ENCODE results near the gene SASH1.
"Not testable (repeated sequence)": the region's sequence is repeated elsewhere in the genome, so short reads cannot be mapped to it uniquely, and the experiment has no call there.

The SASH1 gene

GRCh38 chr6:148370176-148370575, 27.5 kb downstream of the SASH1 start:
- DNase-seq, result no peak

DNA sequence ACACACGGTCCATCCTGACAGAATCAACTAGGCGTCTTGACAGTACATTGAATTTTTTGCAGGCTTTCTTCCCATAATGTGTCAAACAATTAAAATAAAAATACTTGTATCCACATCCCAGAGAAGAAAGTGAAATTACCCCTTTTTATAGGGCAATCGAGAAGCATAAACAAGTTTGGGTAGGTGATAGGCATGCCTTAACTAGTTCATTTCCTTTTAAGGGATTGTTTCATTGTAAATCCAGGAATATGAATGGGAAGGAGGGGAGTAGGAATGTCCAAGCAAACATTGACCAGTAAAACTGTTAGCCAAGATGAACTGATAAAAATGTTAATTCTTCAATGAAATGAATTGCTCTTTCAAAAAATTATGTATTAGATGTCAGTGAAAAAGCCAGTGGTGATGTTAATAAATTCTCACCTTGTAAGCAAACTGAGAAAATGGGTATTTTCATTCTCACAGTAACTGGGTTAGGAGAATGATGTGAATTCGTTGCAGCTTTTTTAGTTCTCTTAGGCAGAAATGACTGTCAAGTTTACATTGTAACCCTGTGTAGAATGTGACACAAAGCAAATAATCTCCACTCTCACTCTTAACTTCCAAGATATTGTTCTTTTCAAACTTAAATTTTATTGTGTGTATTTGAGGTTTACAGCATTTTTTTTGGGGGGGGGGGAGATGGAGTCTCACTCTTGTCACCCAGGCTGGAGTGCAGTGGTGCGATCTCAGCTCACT, 31.6 kb downstream of the SASH1 start:
- DNase-seq, result no peak

DNA sequence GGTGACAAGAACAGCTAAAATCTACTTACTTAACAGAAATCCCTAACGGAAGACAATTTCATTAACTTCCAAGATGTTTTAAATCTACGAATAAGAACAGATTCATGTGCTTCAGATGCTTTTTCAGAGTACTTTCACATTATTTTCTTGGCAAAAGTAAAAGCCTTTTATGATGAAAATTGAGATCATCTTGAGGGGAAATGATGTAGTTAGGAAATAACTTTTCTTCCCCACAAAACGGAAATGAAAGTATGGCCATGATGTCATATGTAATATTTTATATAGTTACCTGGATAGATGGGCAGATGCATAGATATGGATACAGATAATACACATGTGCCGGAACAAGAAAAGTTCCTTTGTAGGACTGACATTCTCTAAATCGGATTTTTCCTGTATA, 32.8 kb downstream of the SASH1 start:
- DNase-seq, result no peak

DNA sequence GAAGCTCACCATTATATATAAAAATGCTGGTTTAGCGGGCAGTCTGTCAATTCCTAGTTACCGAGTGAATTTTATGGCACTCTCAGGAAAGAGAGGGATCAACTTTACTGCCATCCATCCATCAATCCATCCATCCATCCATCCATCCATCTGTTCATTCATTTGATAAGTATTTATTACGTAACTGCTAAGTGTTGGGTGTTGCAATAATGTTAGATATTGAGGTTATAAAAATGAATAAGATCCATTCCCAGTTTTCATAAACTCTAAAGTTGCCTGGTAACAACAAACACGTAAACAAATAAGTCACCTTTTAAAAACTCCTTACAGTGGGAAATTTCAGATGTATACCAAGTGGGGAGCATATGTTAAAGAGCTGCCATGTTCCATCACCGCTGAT, 36.8 kb downstream of the SASH1 start:
- DNase-seq, result no peak

- no peak for DNase-seq
Measured at GRCh38 chr6:148379966-148380713, 37.5 kb downstream of the SASH1 start.

- not testable (repeated sequence) for DNase-seq
Measured at GRCh38 chr6:148382051-148382450, 39.4 kb downstream of the SASH1 start.

DNA sequence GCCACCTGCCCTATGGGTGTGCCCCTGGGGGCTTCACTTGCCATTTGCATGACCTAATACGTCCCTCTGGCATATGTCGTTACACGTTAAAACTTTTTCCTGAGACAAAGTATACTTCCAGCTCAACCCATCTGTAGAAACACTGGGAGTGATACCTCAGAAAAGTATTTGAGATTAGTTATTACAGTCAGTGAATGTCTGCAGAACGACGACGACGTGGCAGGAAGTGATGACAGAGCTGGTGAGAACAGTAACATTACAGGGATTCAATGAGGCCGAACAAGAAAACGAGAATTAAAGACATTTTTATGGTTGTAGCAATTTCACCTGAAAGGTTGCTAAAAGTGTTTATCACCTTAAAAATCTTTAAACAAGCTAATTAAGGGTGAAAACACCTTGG, 40.2 kb downstream of the SASH1 start:
- DNase-seq, result no peak

DNA sequence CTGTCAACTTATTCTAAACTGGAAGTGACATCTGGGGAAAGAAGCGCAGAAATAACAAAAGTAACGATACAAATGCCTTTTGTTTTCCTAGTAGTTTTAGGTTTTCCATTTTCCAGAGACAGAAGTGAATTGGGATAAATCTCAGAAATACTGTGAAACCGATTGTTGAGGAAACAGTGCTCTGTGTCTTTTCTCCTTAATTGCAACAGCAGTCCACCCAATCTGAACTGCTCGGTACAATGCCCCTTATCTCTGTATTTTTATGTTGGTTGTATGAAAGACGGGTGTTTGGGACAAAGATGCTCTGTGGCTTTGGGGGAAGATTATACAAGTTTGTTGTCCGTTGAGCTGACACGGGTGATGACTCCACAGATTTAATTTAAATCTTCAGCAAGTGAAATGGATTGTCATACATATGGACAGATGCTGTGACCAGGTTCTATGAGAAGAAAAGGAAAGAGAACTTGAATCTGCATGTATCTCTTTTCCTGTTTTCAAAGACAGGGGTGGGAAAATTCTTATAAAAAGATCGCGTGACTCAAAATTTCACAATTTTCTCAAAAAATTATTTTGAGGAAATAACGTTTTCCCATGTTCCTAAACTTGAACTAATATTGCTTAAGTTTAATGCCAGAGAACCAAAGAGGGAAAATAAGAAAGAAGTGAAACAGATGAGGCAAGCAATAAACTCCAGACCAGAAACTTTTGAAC, 41.2 kb downstream of the SASH1 start:
- no peak for DNase-seq

DNA sequence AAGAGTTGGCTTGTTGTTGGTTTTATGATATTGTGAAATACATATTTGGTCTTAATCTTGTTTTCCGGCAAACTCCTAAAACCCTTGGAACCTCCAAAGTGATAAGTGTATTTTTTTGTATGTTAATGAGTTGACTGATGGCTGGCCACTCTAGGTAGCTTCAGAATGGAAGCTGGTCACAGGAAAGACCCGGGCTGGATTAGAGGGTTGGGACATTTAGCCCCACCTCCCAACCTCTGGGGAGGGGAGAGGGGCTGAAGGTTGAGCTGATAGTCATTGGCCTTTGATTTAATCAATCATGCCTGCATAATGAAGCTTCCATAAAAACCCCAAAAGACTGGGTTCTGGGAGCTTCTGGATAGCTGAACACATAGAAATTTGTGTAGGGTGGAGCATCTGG, 42.7 kb downstream of the SASH1 start:
- DNase-seq, result no peak

GRCh38 chr6:148388521-148388920, 45.9 kb downstream of the SASH1 start:
- DNase-seq, result no peak

- no peak for DNase-seq
Measured at GRCh38 chr6:148389086-148389485, 46.4 kb downstream of the SASH1 start.

- no peak for DNase-seq
Measured at GRCh38 chr6:148389917-148390316, 47.3 kb downstream of the SASH1 start.

GRCh38 chr6:148392127-148392526, 49.5 kb downstream of the SASH1 start:
- not testable (repeated sequence) for DNase-seq

GRCh38 chr6:148392671-148393070, 50.0 kb downstream of the SASH1 start:
- DNase-seq, result no peak

DNA sequence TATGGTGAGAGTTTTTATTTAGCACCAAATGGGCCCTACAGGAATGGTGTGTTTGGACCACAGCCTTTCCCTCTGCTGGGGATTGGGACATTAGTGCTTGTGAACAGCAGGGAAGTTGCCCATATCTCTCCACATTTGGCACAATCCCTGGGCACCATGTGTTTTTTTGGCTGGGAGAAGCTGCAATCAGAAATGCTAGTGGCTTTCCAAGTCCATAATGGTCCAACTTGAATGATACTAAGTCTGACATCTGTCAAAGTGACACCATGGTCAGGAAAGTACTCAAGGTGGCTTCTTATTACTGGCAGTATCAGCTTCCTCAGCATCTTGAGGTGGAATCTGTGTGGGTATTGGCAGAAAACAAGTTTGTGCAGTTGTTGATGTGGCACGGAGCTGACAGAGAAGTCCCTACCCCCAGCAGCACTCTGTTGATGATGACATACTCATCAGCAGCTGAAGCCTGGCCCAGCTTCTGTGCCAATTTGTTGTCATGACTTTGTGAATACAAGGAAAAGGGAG, 53.0 kb downstream of the SASH1 start:
- no peak for DNase-seq

DNA sequence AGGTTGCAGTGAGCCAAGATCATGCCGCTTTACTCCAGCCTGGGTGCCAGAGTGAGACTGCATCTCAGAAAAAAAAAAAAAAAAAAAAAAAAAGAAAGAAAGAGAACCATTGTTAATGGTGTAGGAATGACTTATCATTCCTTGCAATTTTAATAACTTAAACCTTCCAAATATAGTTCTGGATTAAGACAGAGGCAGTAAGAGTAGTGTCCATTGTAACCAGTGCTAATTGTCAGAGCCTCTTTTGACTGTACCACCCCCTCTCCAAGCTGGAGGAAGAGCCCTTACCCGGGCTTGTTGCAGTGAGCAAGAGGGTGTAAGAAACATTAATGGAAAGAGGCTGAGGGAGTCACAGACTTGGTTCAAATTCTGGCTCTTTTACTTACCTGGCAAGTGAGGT, 53.8 kb downstream of the SASH1 start:
- DNase-seq, result no peak

DNA sequence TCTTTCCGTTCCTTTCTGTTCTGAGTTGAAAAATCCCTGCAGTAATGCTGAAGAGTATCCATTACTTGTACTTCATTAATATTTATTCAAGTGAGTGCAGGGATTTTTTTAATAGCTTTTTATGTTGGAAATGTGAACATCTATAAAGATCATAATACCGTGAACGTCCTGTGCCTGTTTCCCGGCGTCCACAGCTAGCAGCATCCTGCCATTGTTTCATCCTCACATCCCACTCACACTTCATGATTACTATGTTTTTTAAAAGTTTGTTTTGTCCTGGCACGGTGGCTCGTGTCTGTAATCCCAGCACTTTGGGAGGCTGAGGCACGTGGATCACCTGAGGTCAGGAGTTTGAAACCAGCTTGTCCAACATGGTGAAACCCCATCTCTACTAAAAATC, 54.3 kb downstream of the SASH1 start:
- no peak for DNase-seq

DNA sequence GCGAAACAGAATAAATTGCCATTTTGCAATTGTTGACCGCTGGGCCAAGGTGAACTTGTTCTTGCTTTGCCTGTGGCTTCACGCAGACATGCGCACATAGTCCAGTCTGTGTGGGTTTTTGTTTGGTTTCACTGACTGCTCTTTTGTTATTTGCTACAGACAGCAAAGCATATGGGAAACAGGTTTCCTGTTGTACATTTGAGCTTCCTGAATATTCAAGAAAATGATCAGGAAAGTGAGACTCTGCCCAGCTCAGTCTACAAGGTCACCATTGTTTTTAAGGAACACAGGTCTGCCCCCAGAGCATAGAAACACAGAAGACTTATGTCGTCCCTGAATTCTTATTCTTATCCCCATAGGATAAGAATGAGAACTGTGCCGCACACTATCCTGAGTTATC, 55.6 kb downstream of the SASH1 start:
- no peak for DNase-seq

- DNase-seq, result no peak
Measured at GRCh38 chr6:148398678-148399077, 56.0 kb downstream of the SASH1 start.

DNA sequence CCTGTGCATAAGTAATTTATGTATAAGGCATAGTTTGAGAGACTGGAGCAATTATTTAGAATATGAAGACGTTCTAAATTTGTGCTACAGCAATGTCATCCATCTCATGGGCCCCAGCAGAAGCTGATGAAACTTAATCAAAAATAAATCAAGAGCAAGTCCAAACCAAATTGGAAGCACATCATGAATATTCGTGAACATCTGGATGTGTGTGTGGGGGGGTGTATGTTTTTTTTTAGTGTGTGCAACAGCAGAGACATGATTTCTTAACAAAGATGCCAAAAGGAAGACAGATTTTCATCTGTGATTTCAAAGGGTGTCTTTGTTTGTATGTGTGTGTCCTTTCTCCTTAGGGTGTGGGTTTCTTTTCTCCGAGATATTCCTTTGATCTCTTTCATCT, 58.9 kb downstream of the SASH1 start:
- no peak for DNase-seq

- no peak for DNase-seq
Measured at GRCh38 chr6:148404456-148405054, 61.9 kb downstream of the SASH1 start.

DNA sequence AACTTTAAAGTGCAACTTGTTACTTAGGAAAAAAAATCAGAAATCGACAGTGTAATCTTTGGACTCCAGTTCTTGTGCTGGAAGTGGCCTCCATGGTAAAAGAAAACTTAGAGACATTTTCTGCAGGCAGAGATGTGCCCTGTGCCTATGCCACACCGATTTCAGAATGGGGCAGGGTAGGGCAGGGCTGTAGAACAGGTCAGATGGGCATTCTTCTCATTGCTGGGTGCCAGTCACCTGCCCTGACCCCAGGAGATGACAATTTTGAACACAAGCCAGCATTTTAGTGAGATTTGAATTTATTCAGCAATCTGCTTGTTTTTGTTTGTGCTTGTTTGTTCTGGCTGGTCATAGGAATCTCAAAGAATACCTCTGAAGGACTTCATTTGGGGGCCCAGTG, 63.3 kb downstream of the SASH1 start:
- no peak for DNase-seq
